DMS79 treated with DMSO at 0.1 percent for 48 hours (cell line): ENCODE data around the gene CLDN14.
"Not testable (repeated sequence)": the region's sequence is repeated elsewhere in the genome, so short reads cannot be mapped to it uniquely, and the experiment has no call there.

Experiments
- DNase-seq: peaks from one replicate; lab custom pipeline; 2025; lab: John Stamatoyannopoulos, UW

The CLDN14 gene

DNA sequence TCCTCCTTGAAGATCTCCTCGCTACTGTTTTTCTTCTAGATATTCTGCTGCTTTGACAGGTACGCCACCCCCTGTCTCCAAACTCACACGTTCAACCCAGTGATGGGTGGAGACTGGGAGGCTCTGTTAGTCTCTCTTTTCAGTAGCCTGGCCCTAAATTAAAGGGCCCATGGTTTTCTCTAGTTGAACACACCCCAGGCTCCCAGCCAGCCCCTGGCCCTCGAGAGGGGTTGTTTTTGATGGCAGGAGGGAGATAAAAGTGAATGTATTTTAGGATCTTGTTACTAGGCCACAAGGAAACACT, 21.6 kb upstream of the CLDN14 start:
- no peak for DNase-seq

DNA sequence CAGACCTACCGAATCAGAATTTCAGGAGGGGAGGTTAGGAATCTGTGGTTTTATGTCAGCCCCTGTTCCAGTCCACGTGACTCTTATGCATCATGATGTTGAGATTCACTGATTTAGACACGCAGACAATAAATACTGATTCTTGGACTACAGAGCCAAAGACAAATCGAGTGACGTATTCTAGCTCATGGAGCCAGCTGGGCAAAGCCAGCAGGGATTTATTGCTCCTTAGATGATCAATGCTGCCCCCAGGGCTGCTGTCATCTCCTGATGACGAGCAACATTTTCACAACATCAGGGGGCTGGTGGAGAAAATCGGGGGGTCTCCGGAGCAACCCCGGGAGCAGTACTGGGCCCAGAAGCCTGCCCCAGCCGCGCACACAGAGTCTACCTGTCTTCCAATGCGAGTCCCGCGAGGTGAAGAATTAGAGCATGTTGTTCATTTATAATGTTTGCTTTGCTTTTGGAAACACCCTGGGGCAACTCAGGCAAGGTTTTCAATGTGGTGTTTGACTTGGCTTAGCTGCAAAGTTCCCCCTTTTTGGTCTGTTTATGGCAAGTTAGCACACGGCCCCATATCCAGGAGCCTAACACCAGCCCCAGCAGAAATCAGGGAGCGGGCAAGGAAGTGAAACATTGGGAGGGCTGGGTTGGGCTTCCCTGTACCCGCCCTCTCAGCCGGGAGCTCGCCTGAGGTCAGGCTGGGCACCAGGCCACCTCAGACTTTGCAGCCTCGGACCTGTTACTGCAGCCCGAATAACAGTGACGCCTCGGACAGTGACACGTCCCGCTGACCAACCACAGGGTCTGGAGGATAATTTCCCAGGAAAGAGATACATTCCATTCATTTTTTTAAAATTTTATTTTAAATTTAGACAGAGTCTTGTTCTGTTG, 19.9 kb upstream of the CLDN14 start:
- no peak for DNase-seq

DNA sequence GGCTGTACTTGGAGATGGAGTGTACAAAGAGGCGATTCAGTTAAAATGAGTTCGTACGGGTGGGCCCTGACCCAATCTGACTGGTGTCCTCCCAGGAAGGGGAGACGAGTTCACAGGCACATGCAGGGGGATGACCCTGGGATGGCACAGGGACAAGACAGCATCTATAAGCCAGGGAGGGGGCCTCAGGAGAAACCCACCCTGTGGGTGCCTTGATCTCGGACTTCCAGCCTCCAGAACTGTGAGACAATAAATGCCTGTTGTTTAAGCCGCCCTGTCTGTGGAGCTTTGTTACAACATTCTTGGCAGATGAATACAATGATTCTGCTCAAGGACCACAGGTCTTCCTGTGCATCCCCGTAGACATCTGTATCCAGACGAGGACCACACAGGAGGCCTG, 14.6 kb upstream of the CLDN14 start:
- DNase-seq = no peak

DNA sequence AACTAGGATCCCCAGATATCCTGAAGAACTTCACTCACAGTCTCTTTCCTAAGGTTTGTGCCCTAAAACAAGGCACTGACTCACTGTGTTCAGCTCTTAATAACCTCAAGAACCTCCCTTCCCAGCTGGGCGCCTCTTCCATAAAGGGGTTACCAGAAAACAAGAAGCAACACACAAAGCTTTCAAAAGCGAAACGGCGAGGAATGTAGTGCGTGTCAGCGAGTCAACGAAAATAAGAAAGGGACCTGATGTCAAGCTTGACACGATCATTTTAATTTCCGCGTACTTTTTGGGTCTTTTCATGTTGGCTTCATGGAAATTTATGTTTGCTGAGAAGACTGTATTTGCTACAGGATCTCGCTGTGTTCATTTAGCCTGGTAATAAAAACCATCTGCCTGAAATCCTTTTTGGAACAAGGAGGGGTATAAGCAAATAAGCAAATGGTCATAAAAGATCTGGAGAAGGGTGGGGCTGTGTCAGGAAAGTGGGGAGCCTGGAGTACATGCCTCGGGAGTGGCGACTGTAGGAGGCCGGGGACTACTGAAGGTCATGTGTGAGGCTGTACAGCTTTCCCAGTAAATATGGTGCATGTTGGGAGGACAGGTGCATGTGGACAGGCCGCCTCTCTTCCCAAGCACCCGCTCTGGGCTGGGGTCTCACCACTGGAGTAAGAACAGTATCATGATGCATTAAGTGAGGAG, 11.4 kb upstream of the CLDN14 start:
- no peak for DNase-seq

DNA sequence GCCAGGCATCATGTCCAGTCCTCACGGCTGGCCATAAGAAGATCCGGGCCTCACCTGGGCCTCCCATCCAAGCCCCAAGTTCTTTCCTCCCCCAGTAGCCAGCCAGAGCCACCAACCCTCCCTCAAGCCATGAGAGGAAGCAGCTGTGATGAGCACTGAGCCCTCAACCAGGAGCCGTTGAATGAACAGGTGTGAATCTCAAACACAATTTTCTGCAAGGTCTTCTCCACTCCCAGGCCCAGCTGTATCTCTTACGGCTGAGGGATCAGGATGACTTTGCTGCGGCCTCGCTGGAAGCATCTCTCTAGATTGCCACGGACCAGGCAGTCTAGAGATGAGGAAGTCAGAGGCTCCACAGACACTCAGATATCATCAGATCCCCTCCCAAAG, 9.8 kb upstream of the CLDN14 start:
- no peak for DNase-seq

DNA sequence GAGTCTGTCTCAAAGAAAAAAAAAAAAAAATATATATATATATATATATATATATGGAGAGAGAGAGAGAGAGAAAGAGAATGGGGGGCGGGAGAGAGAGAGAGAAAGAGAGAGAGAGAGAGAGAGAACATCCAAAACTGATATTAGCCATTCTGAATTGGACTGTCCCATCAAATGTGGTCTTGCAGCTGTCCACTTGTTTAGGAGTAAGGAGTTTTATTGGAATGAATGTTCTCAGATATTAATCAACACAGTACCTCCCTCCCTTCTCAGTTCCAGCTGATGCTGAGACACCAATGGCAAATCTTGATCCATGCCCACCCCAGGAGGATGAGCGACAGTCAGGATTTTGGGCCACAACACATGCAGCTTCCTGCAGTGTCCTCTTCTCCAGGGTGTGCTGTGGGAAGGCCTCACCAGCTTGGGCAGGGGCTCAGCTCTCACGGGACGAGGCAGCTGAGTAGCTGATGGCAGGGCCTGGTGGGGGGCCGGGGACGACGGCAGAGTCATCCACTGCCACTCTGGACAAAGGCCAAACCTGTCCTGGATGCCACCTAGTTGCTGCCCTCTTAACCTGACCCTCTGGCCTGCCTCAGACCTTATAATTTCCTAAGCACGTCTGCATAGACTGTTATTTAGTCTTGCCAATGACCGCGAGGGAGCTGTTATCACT, 9.3 kb upstream of the CLDN14 start:
- no peak for DNase-seq

DNA sequence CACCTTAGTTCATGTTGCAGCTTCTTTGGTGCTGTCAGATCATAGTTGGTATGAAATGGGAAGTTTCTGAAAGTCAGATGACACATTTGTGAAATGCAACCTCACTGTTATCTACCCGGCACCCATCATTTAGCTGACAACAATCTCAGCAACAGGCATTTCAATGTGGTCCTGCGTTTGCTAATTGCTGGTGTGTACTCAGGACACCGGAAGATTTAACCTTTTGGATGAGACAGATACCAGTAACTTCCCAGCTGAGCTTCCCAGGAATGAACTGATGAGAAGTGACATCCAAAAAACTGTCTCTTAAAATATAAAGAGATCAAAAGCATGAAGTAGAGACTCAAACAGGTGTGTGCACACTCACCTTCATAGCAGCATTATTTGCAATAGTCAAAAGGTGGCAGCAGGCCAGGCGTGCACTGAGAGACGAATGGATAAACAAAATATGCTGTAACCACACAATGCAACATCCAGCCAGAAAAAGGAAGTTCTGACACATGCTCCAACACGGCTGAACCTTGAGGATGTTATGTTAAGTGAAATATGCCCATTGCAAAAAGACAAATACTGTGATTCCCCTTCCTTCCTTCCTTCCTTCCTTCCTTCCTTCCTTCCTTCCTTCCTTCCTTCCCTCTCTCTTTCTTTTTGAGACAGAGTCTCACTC, 7.9 kb upstream of the CLDN14 start:
- no peak for DNase-seq

DNA sequence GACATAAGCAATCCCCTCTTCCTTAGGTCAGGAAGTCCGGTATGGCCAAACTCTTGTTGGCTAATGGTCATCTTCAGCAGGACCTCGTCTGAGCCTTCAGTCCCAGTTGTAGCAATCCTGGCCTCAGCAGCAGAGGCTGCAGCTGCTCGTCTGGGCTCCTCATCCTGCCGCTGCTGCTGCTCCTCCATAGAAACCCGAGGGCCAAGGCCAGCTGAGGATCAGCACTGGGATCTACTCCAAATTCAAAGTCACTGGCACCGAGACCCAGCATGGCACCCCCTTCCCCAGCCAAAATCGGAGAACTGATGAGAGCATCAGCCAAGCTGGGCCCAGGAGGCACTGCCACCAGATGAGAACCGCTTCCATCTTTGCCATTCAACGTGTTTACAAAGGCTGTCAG, 6.3 kb upstream of the CLDN14 start:
- no peak for DNase-seq

DNA sequence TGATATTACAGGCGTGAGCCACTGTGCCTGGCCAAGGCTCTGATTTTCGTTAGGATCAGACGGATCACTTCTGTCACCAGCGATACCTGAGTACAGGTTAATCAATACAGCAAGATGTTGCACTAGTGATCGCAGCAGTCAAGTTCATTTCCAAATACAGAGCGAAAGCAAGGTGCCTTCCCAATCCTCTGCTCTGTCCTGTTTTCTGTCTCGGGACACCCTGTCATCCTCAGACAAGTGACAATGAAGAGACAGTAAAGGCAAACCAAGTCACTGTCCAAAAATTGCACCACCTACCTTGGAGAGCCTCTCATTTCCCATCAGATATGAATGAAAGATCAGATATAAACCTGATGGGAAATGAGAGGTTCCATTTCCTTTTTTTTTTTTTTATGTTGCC, 5.6 kb upstream of the CLDN14 start:
- DNase-seq = no peak

DNA sequence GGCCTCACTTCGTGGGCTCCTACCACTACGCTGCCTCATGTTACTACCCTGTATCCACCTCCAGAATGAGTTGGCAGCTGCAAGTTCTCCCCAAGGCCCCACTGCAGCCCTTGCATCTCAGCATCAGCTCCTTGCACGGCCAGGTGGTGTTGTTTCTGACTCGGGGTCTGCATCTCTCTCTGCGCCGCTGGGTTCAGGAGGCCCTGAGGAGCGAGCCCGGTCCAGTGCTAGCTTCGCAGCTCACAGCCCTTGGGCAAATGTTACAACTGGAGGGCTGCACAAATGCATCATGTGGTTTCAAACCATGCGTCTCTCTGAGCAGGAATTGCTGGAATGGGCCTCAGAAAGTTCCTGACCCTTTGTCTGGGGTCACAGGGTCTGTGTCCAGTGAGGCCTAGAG, 3.2 kb upstream of the CLDN14 start:
- no peak for DNase-seq

DNA sequence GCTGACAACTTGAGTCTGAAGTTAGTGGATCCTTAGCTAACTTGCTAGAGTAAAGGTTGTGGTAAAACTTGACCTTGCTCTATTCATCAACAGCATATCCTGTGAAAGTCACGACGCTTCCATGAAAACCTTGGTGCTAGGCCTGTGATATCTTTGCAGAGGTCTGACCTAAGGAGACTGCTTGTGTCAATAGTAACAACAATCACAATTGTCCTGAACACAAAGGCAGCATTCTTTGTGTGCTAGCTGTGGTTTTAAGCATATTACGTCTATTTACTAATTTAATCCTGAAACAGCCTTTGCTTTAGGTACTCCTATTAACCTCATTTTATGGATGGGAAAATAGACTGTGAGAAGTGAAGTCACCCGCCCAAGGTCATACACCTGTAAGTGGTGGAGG, 2.8 kb upstream of the CLDN14 start:
- DNase-seq = no peak

DNA sequence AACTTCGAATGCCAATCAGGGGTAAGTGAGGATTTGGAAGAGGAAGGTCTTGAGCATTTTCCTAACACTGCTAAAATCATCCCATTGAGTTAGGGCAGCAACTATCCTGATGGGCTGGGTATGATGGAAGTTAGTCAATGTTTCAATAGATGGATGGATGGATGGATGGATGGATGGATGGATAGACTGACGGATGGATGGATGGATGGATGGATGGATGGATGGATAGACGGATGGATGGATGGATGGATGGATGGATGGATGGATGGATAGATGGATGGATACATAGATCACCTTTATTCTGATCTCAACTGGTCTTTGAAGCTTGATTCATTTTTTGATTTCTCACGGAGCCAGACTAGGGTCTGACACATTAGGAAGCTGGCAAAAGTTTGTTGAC, 2.3 kb upstream of the CLDN14 start:
- DNase-seq = no peak

DNA sequence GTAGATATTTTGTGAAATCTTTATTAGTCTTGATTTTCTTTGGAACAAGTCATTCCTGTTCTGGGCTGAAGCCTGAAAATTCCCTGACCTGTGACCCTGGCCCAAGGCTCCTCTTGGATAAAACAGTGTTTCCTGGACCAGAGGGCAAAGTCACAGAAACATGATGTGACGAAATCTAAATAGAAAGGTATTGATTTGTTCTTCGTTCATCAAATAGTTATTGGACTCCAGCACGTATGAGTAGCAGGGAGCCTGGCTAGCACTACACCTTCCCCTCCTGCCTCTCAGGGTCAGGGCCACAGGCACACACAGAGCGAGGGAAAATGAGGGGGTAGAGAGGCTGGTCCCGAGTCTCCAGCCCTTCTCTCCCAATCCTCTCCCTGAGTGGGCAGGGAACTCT, 1.7 kb upstream of the CLDN14 start:
- no peak for DNase-seq

DNA sequence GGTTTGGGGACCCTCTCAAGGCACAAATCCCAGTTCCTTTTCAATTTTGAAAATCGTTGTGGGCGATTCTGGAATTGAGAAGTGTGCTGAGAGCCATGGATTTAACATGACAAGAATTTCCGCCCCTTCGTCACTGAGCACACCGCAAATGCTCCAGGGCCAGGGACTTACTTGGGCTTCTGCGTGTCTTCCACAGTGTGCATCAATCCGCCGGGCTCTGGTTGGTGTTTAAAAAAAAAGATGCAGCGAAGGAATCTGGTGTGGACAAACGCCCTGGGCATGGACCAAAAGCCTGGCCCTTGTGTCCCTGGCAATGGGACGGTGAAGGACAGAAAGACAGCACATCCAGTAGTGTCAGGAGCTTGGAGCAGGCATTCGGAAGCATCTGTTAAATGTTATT, 696 bp upstream of the CLDN14 start:
- DNase-seq = no peak

DNA sequence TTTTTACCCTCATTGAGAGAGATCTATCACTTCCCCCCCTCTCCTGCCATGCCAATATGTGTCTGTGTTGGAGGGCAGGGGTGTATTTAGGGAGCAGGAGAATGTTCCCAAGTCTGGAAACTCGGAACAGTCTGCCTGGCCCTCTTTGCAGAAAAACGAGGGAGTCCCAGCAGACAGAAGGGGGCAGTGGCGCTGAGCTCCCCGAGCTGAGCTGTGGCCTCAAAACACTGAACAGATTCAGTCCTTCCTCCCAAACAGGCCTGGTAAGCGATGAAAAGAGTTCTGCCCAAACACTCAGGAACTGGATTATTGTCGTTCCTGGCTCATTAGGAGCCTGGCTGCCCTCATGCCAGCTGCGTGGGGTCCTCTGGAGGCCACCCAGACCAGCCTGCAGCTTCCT, 981 bp downstream of the CLDN14 start:
- no peak for DNase-seq

DNA sequence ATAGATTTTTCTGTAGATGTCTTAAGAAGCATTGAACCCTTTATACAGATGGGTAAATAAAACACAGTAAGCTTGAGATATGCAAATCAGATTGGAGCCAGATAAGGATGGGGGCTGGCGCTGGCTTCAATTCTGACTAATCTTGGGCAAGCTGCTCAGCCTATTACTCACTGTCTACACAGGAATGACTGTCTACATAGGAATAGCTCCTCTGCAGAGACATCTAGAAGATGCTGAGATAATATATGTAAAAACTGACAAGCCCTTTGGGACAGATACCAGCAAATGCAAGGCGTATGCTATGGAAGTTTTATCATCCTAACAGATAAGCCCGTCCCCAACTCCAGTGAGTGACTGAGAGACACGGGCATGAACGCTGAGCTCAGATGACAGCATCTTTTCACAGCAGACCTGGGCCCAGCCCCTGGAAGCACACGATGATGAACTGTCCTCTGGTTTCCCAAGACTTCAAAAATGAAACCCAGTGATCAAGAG, 1.7 kb downstream of the CLDN14 start:
- no peak for DNase-seq

DNA sequence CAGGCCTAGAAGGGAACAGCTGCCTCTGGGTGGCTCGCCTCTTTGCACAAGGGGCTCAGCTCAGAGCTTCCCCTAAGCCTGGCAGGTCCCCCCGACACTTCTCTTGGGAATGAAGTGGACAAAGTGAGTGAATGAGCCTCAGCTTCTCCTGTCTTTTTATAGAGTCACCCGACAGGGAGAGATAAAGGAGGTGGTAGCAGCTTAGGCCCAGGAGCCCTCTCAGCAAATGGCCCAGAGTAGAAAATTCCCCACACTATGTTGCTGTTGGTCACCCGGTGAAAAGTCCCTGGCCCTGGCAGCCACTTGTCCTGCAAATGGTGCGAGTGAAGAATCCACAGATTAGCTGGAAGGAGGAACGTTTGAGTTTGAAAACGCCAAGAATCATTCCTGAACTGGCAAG, 2.4 kb downstream of the CLDN14 start:
- DNase-seq = peak; percentile 25

DNA sequence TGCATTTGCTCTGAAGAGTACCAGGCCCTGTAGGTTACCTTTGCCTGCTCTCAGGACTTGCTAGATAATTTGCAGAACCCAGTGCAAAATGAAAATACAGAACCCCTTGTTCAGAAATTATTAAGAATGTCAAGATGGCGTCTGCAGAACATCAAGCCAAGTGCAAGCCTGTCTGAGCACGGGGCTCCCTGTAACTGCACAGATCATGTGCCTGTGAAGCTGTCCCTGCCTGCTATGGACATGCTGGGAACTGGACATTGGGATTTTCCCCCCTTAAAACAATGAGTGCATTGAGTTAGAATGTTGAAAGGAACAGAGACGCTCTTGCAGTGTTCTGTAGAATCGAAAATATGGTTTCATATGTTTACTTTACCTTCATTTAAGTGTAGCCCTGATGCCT, 2.9 kb downstream of the CLDN14 start:
- no peak for DNase-seq

DNA sequence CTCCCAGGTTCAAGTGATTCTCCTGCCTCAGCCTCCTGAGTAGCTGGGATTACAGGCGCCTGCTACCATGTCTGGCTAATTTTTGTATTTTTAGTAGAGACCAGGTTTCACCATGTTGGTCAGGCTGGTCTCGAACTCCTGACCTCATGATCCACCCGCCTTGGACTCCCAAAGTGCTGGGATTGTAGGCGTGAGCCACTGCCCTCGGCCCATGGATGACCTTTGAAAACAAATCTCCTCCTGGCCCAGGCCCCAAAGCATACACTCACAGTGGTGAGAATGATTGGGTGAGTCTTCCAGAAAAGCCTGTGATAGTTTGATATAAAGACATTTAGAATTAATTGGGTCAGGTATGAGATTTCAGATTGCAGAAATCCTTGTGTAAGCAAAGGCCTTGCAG, 3.4 kb downstream of the CLDN14 start:
- not testable (repeated sequence) for DNase-seq

DNA sequence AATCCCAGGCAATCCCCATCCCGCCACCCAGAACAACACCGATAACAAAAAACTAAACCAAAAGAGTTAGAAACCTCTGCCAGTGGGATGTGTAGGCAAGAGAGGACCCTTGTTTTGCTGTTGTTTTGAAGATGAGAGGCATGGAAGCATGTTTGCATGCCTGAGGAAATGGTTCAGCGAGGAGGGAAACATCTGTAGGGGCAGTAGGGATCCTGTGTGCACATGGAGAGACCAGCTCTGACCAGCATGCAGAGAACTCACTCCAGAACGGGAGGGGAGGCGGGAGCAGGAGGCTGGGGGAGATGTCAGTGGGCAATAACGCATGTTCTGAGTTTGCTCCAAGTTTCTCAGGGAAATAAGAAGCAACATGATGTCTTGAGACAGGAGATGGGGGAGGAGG, 5.3 kb downstream of the CLDN14 start:
- DNase-seq = no peak

DNA sequence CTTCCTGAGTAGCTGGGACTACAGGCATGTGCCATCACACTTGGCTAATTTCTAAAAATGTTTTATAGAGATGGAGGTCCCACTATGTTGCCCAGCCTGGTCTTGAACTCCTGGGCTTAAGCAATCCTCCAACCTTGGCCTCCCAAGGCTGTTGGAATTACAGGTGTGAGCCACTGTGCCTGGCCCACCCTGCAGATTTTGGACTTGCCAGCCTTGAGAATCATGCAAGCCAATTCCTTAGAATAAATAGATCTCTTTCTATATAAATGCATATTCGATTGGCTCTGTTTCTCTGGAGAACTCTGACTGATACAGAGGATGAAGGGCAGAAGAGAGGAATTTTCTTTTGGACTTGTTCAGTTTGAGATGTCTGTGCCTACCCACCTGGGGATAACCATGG, 6.7 kb downstream of the CLDN14 start:
- DNase-seq = no peak

DNA sequence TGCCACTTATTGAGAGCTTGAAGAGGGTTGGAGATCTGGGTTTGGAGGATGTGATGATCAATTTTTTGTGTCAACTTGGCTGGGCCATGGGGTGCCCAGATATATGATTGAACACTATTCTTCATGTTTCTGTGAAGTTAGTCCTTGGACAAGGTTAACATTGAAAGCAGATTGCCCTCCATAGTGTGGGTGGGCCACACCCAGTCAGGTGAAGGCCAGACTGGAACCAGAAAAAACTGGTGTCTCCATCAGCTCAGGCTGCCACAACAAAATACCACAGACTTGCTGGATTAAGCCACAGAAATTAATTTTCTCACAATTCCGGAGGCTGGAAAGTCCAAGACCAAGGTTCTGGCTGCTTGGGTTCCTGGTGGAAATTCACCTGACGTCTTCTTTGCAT, 7.5 kb downstream of the CLDN14 start:
- DNase-seq = no peak
